GM12891 (cell line): ENCODE results near the gene ATF3.

Experiments used
- DNase-seq: peaks from one replicate; pipeline ENCODE4 v3.0.0; 2011; ENCODE audit warnings: low spot score; ENCODE audit not compliant: insufficient read length
- FAIRE-seq: peaks from 2 replicates; lab custom pipeline; 2011; peaks lifted over from hg19 to GRCh38; lab: Jason Lieb, UNC
- PAX5 ChIP-seq: IDR thresholded peaks from 2 replicates; pipeline ENCODE4 v1.6.1; 2011; ENCODE audit warnings: low read length, moderate library complexity, mild to moderate bottlenecking; ENCODE audit not compliant: insufficient read depth, severe bottlenecking
- POLR2A ChIP-seq: IDR thresholded peaks from 2 replicates; pipeline ENCODE4 v1.6.1; 2011; ENCODE audit warnings: low read depth, low read length, control low read depth
- POLR2AphosphoS5 ChIP-seq: IDR thresholded peaks from 2 replicates; pipeline ENCODE4 v1.6.1; 2011; ENCODE audit warnings: low read depth, low read length, control low read depth
- POU2F2 ChIP-seq: IDR thresholded peaks from 2 replicates; pipeline ENCODE4 v1.6.1; 2011; ENCODE audit warnings: low read depth, mild to moderate bottlenecking, control low read depth, low read length, moderate library complexity
- SPI1 ChIP-seq: IDR thresholded peaks from 2 replicates; pipeline ENCODE4 v1.6.1; 2011; ENCODE audit warnings: low read depth, low read length, control low read depth
- TAF1 ChIP-seq: IDR thresholded peaks from 2 replicates; pipeline ENCODE4 v1.6.1; 2011; ENCODE audit warnings: low read depth, low read length, control low read depth

ATF3 gene

DNA sequence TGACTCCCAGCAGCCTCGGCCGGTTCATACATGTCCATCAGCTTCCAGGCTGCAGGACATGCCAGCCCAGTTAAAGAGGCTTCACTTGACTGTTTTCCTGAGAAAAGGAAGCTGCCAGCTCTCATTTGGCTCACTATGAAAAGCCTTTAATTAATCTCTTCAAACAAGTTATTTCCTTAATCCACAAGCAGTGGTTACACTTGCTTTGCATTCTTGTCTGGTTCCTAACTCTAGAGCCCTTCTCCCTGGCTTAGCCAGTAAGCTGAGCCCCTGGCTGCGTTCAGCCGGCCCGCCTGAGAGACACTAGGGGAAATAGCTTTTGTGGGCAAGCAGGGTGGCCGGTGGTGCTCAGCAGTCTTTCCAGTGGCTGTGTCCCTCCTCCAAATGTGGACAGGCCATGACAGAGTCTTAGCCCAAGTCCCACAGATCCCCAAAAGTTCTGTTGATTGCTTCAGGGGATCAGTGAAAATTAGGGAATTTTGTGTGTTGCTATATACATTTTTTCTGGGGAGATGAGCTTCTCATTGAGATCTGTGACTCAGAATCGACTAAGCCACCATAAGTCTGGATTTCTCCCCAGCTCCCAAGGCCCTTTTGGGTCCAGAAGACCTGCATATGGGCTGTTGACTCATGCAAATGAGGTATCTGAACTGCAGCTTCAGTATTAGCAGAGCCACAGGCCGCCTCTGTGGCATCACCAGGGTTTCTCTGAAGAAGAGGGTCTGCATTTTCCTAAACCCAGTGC is 10.1 kb downstream of the ATF3 start:
- TF ChIP-seq SPI1 (no peak), TAF1 (no peak), POU2F2 (no peak), PAX5 (no peak), POLR2A (no peak), POLR2AphosphoS5 (no peak)
- DNase-seq = no peak
- FAIRE-seq = no peak

DNA sequence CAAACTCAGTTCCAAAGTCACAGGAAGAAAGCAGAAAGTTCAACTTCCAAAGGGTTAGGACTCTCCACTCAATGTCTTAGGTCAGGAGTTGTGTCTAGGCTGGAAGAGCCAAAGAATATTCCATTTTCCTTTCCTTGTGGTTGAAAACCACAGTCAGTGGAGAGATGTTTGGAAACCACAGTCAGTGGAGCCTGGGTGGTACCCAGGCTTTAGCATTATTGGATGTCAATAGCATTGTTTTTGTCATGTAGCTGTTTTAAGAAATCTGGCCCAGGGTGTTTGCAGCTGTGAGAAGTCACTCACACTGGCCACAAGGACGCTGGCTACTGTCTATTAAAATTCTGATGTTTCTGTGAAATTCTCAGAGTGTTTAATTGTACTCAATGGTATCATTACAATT is 11.7 kb downstream of the ATF3 start:
- no peak for FAIRE-seq
- no peak for DNase-seq
- no peak for TF ChIP-seq PAX5
- TF ChIP-seq POLR2A = no peak
- TF ChIP-seq POLR2AphosphoS5 = no peak
- no peak for TF ChIP-seq POU2F2
- TF ChIP-seq SPI1 = no peak
- no peak for TF ChIP-seq TAF1

DNA sequence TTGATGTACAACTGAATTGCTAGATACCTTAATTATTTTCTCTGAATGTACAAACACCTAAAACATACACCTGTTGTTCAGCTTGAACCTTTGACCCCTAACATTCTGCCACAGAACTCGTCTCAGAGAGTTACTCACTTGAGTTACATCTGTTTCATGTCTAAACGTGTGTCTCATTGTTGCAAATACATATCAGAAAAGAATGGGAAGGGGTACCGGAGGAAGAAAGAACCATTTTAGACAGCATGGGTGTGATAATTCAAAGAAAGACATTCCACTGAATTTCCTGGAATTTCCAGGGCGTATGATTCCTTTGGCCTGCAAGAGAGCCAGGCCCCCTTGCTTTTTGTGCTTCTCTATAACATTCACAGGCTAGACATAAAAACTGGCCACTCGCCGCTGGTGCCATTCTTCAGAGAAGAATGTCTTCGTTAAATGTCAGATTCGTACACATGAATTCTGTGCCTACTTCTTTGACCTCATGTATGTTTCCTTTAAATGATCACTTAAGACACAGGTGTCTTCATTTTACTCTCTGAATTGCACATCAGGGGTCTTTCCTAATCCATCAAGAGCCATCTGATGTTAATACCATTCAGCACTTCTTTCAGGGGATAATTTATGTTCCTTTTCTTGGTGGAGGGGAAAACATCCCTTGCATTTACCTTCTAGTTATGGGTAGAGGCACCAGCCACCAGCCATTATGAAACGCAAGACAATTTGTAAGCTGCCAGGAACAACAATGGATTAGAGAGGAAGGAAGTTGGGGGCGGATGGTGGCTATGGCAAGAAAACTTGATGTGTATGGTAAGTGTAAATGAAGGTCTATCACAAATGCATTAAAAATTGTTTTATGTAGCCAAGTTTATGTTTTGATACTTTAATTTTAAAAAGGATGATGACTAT is 12.7 kb downstream of the ATF3 start:
- no peak for FAIRE-seq
- TF ChIP-seq SPI1 (no peak), POU2F2 (no peak), PAX5 (no peak), POLR2A (no peak), TAF1 (no peak), POLR2AphosphoS5 (no peak)
- DNase-seq = no peak

DNA sequence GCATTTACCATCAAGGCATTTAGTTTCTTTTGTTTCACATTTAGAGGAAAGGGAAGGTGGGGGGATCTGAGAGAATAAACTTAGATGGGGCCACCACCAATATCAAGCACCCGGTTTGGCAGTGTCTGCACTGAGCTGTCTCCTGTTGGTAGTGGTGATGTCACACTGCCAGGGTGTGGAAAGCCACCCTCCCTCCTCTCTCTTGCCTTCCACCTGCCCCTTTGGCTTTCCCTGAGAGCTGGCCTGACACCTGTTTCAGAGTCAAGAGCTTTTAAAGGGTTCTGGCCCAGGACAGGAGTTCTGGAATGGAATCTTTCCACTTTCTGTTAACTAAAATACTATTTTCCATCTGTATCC is 13.4 kb downstream of the ATF3 start:
- TF ChIP-seq POLR2A (0 out of 2 replicates have a peak, but pooled peaks have one; percentile 43), SPI1 (no peak)
- DNase-seq = no peak
- no peak for FAIRE-seq

DNA sequence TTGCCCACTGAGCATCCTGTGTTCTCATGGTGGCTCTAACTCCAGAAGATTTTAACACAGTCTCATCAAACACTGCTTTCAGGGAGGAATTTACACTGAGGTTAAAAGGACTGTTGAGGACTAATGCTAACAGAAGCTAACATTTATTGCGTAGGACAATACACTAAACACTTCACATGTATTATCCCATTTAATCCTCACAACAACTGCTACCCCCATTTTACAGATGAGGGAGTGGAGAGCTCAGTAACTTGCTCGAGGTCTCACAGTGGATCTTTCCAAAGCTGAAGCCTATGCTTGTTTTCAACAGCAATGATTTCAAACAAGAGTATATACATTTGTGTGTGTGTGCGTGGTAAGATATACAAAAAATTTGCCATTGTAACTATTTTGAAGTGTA is 13.9 kb downstream of the ATF3 start:
- FAIRE-seq = peak; percentile 33
- DNase-seq = no peak
- no peak for TF ChIP-seq POLR2A

DNA sequence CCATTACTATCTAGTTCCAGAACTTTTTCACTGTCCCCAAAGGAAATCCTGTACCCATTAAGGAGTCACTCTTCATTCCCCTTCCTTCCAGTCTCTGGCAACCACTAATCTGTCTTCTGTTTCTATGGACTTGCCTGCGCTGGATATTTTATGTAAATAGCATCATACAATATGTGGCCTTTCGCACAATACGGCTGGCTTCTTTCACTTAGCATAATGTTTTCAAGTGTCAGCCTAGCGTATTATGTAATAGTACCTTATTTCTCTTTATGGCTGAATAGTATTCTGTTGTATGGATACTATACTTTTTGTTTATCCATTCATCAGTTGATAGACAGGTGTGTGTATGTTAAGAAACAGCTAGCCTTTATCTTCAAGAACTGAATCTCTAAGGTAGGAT is 14.3 kb downstream of the ATF3 start:
- DNase-seq (no peak), FAIRE-seq (no peak)
- no peak for TF ChIP-seq POLR2A
- TF ChIP-seq POU2F2 = no peak
- TF ChIP-seq SPI1 = no peak
- TF ChIP-seq POLR2AphosphoS5 = no peak
- no peak for TF ChIP-seq PAX5
- TF ChIP-seq TAF1 = no peak

DNA sequence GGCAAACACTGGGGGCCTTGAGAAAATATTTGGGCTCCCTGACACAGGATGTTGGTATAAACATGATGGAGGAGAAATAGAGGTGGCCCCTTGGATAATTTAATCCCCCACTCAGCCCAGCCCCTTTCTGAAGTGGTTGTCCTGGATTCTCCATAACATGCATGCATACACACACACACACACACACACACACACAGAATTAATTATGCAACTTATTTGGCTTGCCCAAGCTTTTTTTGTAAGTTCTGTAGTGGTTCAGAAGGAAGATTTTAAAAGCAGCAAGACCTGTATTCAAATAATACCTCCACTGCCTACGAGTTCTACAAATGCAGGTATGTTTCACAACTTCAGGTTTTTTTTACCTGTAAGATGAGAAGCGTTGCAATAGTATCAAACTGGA is 15.0 kb downstream of the ATF3 start:
- no peak for TF ChIP-seq POU2F2
- TF ChIP-seq TAF1 = no peak
- no peak for TF ChIP-seq POLR2A
- TF ChIP-seq SPI1 = no peak
- TF ChIP-seq POLR2AphosphoS5 = no peak
- TF ChIP-seq PAX5 = no peak
- no peak for FAIRE-seq
- no peak for DNase-seq

DNA sequence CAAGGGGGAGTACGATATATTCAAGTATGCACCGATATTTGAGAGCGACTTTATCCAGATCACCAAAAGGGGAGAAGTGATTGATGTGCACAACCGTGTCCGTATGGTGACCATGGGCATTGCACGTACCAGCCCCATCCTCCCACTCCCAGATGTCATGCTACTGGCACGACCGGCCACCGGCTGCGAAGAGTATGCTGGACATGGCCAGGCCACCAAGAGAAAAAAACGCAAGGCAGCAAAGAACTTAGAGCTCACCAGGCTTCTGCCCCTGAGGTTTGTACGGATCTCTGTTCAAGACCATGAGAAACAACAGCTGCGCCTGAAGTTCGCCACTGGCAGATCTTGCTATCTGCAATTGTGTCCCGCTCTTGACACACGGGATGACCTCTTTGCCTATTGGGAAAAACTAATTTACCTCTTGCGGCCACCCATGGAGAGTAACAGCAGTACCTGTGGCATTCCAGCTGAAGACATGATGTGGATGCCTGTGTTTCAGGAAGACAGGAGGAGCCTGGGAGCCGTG is 16.5 kb downstream of the ATF3 start:
- no peak for TF ChIP-seq POLR2AphosphoS5
- TF ChIP-seq TAF1 = no peak
- no peak for TF ChIP-seq SPI1
- no peak for TF ChIP-seq POU2F2
- no peak for TF ChIP-seq POLR2A
- TF ChIP-seq PAX5 = no peak
- no peak for DNase-seq
- no peak for FAIRE-seq

DNA sequence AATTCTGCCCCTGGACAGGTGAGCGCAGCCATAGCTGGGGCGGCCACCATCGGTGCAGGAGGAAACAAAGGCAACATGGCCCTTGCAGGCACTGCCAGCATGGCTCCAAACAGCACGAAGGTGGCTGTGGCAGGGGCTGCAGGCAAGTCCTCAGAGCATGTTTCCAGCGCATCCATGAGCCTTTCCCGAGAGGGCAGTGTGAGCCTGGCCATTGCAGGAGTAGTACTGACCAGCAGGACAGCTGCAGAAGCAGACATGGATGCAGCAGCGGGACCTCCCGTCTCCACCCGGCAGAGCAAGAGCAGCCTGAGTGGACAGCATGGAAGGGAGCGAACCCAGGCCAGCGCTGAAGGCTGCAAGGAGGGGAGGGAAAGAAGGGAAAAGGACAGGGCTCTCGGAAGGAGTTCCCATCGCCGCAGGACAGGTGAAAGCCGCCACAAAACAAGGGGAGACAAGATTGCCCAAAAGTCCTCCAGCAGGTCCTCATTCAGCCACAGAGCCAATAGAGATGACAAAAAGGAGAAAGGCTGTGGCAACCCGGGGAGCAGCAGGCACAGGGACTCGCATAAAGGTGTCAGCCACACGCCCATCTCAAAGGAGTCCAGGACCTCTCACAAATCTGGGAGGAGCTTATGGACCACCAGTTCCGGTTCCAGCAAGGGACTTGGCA is 17.4 kb downstream of the ATF3 start:
- FAIRE-seq (no peak), DNase-seq (no peak)
- TF ChIP-seq POLR2AphosphoS5 (no peak), TAF1 (no peak), POU2F2 (no peak), POLR2A (no peak), SPI1 (no peak), PAX5 (no peak)

DNA sequence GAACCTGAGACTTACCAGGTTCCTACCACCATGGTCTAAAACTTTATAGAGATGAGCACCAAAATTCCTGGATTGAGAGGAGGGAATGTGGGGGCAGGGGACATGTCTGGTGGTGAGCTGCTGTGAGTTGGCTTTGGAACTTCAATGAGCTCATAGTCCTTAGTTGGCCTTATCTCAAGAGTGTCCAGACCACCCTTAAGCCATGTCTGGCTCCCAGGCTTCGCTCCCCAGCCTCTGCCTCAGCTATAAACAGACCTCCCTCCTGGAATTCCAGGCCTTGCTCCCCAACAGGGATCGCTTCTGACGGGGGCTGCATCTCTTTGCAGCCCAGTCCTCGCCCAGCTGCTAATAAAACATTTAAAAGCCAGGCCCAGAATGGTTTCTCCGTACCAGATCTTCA is 19.5 kb downstream of the ATF3 start:
- FAIRE-seq = no peak

More for the DNA sequence above, 19.5 kb downstream of the ATF3 start:
- TF ChIP-seq POLR2A (no peak), TAF1 (no peak), PAX5 (no peak), POU2F2 (no peak), SPI1 (no peak), POLR2AphosphoS5 (no peak)
- no peak for DNase-seq
